ENCODE data around the gene MIEF1.
"Not testable (repeated sequence)": the region's sequence is repeated elsewhere in the genome, so short reads cannot be mapped to it uniquely, and the experiment has no call there.

MIEF1 gene

DNA sequence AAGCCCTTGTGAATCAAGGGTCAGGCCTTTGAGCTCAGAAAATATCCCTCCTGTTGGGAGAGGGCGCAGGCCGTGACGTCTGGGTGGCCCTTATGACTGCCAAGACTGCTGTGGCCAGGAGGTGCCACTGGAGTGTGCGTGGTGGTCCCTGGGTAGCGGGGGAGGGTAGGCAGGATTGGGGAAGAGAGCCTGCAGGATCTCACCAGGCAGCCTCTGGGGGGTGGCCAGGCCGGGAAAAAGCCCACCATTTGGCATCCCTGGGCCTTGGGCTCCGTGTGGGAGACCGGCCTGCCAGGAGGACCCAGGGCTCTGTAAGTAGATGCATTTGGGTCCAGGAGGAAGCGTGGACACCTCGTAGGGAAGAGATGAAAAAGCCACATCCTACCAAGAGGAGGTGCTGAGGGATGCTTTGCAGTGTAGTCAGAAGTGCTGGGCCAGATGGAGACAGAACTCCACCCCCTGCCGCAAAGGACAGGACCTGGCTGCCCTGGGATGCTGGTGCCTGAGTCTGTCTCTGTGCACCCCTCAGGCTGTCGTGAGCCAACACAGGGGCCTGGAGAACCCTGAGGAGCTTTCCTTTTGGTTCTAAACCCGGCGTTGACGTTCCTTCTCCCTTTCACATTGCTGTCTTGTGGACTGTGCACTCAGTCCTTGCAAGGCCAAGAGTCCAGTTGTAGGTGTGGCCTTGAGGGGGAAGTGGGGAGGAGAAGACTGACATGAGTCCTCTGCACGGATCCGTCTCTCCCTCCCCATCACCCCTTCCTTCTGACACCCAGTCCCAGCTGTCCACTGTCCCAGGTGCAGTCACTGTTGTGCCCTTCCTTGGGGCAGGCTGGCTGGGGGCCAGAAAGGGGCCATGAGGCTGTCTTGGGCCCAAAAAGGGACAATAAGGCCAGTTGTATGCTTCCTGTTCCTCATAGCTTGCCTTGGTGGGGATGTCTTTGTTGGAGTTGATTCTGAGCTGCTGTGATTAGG is 12.7 kb upstream of the MIEF1 start:
- DNase-seq (ENCODE audit: low read depth): no peak

- DNase-seq (ENCODE audit: low read depth): peak; percentile 46
These were observed 11.8 kb upstream of the MIEF1 start for GRCh38 chr22:39490135-39490798.

DNA sequence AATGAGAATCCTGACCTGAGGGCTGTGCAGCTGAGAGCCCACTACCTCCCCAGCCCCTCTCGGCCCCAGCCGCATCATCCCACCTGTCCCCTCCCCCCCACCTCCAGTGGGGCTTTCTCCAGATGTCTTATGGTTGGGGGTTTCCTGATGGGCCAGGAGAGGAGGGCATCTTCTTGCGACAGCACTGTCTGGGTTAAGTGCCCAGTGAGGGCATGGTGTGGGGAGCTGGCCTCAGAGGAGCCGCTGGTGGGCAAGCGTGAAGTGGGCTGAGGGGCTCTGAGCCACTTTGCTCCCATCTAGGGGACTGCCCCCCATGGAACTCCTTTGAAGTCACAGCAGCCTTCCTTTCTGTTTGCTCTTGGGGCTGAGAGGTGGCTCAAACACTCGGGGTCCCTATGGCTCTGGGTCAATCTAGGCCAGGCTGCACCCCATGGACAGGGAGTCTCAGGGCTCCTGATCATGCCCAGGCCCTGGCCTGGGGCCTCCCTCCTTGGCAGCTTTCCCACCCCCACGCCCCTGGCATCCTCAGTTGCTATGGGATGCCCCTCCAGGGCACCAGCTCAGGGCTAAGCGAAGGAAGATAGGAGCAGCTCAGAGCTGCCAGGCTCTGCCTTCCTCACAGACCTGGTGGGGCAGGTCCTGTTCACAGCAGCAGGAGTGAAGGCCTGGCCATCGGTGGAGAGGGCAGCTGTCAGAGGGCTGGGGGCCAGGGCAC is 11.0 kb upstream of the MIEF1 start:
- no peak for DNase-seq (ENCODE audit: low read depth)

DNA sequence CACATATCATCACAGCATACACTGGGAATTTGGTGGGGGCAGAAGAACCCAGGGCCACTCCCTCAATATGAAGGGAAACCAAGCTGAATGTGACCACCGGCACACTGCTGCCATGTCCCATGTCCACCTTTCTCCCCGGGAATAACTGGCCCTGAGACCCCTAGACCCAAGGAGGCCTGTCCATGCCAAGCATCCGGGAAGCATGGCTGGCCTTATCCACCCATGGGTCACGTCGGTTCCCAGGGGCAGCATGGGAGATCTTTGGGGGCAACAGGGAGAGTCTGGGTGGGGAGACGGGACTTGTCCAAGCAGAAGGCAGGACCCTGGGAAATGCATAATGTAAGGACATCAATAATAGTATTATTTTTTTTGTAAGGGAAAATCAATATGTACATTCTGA is 10.4 kb upstream of the MIEF1 start:
- DNase-seq (ENCODE audit: low read depth): no peak

DNA sequence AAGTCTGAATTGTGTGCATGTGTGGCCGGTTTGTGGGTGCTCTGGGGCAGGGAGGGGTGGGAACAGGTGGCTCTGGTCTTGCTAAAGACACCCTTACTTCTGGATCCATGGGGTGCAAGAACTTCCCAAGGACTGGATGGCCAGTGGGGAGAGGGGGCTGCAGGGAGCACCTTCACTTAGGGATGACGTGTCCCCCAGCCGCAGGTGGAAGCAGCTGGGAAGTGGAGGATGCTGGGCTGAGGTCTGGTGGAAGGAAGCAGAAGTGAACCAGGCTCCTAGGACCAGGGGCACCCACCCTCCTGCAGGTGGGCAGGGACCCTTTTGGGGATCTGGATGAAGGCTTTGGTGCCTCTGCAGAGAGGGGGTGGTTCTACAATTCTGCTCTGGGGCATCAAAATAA is 9.9 kb upstream of the MIEF1 start:
- no peak for DNase-seq (ENCODE audit: low read depth)

DNA sequence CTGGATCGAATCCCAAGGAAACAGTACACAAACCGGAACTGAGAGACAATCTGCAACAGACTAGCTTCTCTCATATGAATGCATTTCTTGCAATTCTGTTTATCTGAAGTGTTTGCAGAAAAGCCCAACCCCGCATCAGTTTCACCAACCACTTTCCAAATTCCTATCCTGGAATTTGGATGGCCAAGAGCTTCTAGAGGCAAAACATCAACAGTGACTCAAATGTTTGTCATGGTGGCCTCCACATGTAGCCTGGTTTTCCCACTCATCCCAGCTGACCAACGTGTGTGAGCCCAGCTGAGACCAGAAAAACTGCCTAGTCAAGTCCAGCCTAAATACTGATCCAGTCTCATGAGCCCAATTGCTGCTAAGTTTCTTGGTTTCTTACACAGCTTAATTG is 8.3 kb upstream of the MIEF1 start:
- DNase-seq (ENCODE audit: low read depth): no peak

GRCh38 chr22:39494471-39495120 is 7.5 kb upstream of the MIEF1 start:
- DNase-seq (ENCODE audit: low read depth): no peak

DNA sequence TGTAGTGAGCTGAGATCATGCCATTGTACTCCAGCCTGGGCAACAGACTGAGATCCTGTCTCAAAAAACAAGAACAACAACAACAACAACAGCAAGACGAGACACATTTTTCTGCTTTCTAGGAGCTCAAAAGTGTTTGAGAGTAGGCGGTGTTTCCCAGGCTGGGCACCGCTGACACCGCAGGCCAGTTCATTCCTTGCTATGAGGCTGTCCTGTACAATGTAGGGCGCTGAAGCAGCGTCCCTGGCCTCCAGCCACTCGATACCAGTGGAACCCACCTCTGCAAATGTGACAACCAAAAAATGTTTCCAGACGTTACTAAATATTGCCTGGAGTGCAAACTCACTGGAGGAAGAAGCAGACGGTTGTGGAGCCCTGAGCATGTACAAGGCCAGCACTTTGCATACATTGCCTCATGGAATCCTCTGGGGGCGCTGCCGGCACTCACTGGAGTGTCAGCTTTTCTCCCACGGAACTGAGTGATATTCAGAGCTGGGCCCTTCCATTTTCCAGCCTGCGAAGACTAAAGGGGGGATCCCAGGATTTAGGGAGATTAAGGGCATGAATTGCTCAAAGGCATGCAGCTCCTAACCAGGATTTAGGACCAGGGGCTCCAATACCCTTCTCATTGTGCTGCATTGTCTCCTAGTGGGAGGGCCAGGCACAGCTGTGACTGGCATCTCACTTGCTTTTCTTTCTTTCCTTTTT is 5.8 kb upstream of the MIEF1 start:
- no peak for DNase-seq (ENCODE audit: low read depth)

DNA sequence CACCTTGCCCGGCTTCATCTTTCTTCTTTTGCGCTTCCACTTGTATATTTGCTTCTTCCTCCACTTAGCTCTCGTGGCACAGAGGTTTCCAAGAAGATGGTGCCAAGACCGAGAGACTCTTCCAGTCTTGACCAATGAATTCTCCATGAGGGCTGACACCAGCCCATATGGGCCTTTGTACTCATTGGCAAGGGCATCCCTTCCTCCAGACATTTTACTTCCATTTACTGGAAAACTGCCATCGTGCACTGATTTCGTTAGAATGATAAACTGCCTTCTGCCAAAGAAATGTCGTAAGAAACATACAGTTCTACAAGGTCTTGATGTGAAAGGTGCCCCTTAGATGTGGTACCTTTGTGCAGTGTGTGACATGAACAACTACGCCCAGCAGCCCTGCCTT is 4.7 kb upstream of the MIEF1 start:
- no peak for DNase-seq (ENCODE audit: low read depth)

DNA sequence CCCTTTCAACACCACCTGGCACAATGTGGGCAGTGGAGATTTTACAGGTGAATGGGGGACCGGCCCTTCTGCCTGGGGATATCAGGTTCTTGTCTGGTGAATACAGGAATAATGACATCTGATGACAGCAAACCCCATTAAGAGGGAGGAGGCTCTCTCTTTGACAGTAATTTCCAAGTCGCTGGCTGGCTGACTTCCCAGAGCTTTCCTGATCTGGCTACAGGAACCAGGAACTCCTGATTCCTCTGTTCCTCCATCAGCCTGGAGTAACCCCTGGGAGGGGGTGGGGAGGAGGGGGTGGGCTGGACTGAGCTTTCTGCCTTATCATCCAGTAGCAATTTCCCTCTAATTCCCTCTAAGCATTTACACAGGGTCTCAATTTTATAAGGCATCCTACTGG is 3.7 kb upstream of the MIEF1 start:
- DNase-seq (ENCODE audit: low read depth): no peak

- no peak for DNase-seq (ENCODE audit: low read depth)
These were observed 3.3 kb upstream of the MIEF1 start for GRCh38 chr22:39498802-39499201.

GRCh38 chr22:39500101-39500500 is 2.0 kb upstream of the MIEF1 start:
- DNase-seq (ENCODE audit: low read depth): no peak

DNA sequence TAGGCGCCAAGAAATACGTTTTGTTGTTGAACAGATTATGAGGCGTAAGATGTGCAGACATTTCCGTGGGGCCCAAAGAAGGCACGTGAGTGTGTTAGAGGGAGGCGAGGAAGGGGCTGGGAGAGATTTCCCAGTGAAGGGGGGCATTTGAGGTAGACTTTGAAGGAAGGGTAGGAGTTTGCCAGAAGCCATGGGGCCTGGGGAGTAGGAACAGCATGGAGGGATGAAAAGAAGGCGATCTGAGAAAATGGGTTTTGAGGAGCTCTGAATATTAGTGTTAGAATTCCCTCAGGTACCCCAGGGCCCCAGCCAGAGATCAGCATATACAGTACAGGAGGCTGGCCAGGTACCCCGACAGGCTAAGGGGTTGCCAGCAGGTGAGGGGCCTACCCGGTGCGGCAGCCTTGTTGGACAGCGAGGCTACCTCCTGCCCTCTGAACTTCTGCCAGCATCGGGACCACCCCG is 414 bp upstream of the MIEF1 start:
- DNase-seq (ENCODE audit: low read depth): no peak

GRCh38 chr22:39502789-39503409 is 809 bp downstream of the MIEF1 start:
- DNase-seq (ENCODE audit: low read depth): no peak

- no peak for DNase-seq (ENCODE audit: low read depth)
These were observed 1.5 kb downstream of the MIEF1 start for GRCh38 chr22:39503630-39504029.

DNA sequence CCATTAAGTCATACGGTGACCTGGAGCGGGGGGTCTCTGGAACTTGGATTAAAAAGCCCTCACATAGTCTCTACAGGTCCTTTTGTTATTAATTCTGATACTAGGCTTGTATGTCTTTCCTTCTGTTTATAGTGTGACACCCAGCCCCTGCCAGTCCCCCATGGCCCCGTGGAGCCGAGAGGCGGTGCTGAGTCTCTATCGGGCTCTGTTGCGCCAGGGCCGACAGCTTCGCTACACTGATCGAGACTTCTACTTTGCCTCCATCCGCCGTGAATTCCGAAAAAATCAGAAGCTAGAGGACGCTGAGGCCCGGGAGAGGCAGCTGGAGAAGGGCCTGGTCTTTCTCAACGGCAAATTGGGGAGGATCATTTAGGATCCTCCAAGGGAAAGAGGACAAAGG is 2.0 kb downstream of the MIEF1 start:
- no peak for DNase-seq (ENCODE audit: low read depth)

DNA sequence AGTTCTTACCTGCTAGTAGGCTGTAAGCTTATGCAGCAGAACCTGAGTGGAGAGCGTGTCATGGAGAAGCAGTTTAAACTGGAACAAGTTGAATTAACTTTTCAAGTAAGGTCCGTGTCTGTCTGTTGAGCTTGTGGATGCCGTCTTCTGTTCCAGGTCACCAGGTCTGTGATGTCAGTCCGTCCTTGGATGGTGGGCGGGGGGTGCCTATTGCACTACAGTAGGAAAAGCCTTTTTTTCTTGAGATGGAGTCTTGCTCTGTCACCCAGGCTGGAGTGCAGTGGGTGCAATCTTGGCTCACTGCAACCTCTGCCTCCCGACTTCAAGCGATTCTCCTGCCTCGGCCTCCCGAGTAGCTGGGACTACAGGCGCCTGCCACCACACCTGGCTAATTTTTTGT is 4.9 kb downstream of the MIEF1 start:
- not testable (repeated sequence) for DNase-seq (ENCODE audit: low read depth)

GRCh38 chr22:39508393-39508792 is 6.3 kb downstream of the MIEF1 start:
- DNase-seq (ENCODE audit: low read depth): no peak

GRCh38 chr22:39510529-39511149 is 8.5 kb downstream of the MIEF1 start:
- no peak for DNase-seq (ENCODE audit: low read depth)

DNA sequence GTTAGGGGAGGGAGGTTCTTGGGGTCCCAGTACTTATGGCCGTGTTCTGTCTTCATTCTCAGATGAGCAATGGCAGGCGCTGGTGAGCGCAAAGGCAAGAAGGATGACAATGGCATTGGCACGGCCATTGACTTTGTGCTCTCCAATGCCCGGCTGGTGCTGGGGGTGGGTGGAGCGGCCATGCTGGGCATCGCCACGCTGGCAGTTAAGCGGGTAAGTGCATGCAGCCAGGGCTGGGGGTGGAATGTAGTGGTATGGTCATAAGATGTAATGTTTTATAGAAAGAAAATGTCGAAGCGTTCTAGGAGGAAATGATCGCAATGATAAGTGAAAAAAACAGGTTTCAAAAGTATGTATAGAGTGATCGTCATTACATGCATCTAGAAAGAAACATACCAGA is 9.1 kb downstream of the MIEF1 start:
- DNase-seq (ENCODE audit: low read depth): no peak

DNA sequence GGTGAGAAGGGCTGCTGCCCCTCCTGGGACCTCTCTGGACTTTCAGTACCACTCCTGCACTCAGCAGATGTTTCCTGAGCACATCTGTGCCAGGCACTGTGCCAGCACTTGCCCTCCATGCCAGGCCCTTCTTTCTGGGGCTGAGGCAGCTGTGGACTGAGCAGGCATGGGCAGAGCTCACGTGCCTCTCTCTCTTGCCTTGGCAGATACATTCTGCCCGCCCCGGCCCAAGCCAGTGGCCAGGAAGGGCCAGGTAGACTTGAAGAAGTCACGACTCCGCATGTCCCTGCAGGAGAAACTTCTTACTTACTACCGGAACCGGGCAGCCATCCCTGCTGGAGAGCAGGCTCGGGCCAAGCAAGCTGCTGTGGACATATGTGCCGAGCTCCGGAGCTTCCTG is 9.9 kb downstream of the MIEF1 start:
- no peak for DNase-seq (ENCODE audit: low read depth)

All from activated T-helper 1 cell treated with Interleukin-2 at 50 U/mL for 16 hours (primary cell).